GM18868 (cell line): ENCODE results near the gene DNAH10.

ENCODE experiments used
- ATAC-seq: cut with Tn5 transposase; IDR thresholded peaks from one replicate; pipeline ENCODE4 v1.9.1; 2021; ENCODE audit warnings: mild to moderate bottlenecking, moderate library complexity; ENCODE audit not compliant: unreplicated experiment

DNAH10 gene

DNA sequence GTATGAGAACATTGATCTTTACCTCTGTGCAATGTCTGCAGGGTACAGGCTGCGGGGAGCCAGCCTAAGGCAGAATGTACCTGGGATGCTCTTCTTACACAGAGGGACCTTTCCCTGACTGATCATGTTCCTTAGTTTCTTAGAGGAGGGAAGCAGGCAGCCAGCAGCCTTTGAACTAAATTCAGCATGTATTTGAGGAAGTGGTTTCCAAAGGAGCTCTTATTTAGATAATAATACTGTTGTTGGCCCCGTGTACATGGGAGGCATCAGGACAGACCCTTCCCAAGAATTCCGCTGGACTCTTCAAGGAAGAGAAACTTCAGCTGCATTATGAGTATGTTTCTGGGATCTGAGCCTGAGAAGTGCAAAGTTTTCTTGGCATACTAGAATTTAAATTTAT, 111.7 kb downstream of the DNAH10 start:
- ATAC-seq, result no peak

GRCh38 chr12:123877968-123878367, 115.9 kb downstream of the DNAH10 start:
- no peak for ATAC-seq

DNA sequence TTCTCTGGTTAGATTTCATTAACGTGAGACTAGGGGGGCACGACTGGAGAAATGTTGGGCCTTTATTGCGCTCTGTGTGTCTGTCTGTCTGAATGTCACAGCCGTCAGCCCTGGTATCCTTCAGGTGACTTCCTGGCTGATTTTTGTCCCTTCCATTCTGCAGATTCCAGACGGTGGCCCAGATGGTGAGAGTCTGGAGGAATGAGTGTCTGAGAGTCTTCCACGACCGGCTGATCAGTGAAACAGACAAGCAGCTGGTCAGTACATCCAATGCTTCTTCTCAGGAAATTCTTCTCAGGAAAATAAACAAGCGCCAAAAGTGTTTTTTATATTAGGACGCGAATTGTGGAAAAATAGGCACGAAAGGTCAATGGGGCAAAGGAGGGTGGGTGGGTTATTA, 117.0 kb downstream of the DNAH10 start:
- no peak for ATAC-seq

- ATAC-seq, result no peak
These were observed 117.6 kb downstream of the DNAH10 start for GRCh38 chr12:123879691-123880090.

- no peak for ATAC-seq
These were observed 120.1 kb downstream of the DNAH10 start for GRCh38 chr12:123882161-123882705.

GRCh38 chr12:123886258-123886657, 124.2 kb downstream of the DNAH10 start:
- ATAC-seq, result no peak

DNA sequence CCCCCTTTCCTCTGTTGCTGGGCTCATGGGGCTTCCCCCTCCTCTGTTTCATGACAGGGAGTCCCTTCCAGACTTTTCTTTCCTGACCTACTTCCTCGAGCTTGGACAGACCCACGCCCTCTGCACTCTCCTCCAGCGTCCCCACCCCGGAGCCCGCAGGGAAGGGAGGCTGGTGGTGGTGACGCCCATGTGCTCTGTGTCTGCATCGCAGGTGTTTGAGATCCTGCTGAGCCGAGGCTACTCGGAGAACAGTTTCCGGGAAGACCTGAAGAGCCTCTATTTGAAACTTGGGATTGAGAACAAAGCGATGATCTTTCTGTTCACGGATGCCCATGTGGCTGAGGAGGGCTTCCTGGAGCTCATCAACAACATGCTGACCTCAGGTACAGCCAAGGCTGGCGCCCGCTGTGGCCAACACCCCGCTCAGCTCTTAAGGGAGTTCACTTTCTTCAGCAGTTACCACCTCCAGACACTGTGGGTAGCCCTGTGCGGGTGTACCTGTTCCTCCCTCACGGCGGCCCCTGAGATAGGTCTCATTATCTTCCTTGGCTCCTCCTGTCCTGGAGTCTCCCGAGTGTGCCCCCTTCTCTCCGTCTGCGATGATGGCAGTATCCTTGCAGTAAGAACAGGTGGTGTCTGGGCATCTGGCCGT, 125.0 kb downstream of the DNAH10 start:
- ATAC-seq, result no peak

GRCh38 chr12:123888989-123889388, 126.9 kb downstream of the DNAH10 start:
- no peak for ATAC-seq

- ATAC-seq, result no peak
These were observed 127.9 kb downstream of the DNAH10 start for GRCh38 chr12:123889848-123890535.

GRCh38 chr12:123890536-123890902, 128.4 kb downstream of the DNAH10 start:
- no peak for ATAC-seq

DNA sequence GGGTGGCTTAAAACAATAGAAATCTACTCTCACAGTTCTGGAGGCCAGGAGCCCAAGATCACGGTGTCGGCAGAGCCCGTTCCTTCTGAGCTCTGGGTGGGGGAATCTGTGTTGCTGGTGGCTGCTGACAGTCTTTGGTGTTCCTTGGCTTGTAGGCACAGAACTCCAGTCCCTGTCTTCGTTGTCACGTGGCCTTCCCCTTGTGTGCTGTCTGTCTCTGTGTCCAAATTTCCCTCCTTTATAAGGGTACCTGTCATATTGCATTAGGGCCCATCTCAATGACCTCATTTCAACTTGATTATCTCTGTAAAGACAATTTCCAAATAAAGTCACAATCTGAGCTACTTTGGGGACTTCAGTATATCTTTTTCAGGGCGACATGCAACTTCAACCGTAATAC, 128.9 kb downstream of the DNAH10 start:
- no peak for ATAC-seq

DNA sequence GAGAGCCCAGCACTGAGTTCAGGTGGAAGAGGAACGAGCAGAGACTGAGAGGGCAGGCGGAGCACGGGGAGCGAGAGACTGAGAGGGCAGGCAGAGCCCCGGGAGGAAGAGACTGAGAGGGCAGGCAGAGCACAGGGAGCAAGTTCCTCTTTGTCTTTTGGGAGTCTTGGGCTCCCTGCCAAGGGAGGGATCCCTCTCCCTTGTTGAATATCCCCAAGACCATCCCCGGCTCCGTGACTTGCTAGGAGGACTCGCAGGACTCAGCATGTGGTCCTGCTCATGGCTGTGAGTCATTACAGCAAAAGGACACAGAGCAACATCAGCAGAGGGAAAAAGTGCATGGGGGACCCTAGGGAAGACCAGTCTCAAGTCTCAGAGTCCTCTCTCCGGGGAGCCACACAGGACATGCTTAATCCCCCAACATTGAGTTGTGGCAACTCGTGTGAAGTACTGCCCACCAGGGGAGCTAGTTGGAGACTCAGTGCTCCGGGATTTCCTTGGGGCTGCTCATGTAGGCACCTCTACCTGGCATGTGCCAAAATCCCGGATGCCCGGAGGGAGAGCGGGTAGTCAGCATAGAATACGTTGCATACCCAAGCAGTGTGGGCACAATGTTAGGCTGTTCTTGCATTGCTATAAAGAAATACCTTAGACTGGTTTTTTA, 129.5 kb downstream of the DNAH10 start:
- ATAC-seq, result no peak

GRCh38 chr12:123892180-123892559, 130.1 kb downstream of the DNAH10 start:
- no peak for ATAC-seq

- no peak for ATAC-seq
These were observed 130.8 kb downstream of the DNAH10 start for GRCh38 chr12:123892853-123893252.

GRCh38 chr12:123893276-123893675, 131.2 kb downstream of the DNAH10 start:
- ATAC-seq, result no peak

GRCh38 chr12:123894823-123895345, 132.8 kb downstream of the DNAH10 start:
- ATAC-seq, result no peak

GRCh38 chr12:123895451-123895850, 133.3 kb downstream of the DNAH10 start:
- no peak for ATAC-seq

DNA sequence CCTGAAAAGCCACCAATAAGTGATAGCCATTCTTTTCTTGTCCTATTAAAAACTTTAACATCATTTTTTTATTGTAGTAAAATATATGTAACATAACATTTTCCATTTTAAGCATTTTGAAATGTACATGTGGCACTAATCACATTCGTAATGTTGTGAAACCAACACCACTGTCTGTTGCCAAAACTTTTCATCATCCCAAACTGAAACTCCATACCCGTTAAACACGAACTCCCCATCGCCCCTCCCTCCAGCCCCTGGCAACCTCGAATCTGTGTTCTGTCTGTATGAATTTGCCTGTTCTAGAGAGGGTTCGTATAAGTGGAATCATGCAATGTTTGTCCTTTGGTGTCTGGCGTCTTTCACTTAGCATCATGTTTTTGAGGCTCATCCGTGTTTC, 134.7 kb downstream of the DNAH10 start:
- no peak for ATAC-seq

- no peak for ATAC-seq
These were observed 135.1 kb downstream of the DNAH10 start for GRCh38 chr12:123897221-123897620.

- no peak for ATAC-seq
These were observed 136.6 kb downstream of the DNAH10 start for GRCh38 chr12:123898673-123899072.

DNA sequence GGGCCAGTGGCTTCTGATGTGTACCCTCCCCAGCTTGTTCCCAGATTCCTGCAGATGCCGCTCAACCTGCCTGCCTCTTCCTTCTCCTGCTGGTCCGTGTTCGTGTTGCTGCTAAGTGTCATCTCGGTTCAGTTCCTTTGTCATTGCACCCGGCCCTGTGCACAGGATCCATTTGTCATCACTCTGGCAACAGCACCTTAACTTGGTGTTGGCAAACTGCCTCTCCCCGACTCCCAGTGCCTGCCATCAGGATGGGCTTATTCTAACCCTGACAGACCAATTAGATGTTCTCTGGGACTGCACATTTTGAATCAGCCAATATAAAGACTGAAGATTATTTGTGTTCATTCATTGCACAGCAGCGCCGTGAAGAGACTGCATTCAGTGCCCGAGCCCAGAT, 137.3 kb downstream of the DNAH10 start:
- ATAC-seq, result no peak

GRCh38 chr12:123900871-123901376, 138.8 kb downstream of the DNAH10 start:
- no peak for ATAC-seq
